Stimulated activated CD8-positive, alpha-beta memory T cell treated with anti-CD3 and anti-CD28 coated beads, Interleukin-4, amount 100 ng/mL, for 24 hours (primary cell): ENCODE data around the gene PCDH9.
A peak's percentile ranks its signal among the peaks of the same experiment; 100 is the strongest.

ENCODE experiments used
- DNase-seq: peaks from one replicate; pipeline ENCODE4 v3.0.0-alpha.2; 2020; ENCODE audit warnings: low read depth

PCDH9 gene

DNA sequence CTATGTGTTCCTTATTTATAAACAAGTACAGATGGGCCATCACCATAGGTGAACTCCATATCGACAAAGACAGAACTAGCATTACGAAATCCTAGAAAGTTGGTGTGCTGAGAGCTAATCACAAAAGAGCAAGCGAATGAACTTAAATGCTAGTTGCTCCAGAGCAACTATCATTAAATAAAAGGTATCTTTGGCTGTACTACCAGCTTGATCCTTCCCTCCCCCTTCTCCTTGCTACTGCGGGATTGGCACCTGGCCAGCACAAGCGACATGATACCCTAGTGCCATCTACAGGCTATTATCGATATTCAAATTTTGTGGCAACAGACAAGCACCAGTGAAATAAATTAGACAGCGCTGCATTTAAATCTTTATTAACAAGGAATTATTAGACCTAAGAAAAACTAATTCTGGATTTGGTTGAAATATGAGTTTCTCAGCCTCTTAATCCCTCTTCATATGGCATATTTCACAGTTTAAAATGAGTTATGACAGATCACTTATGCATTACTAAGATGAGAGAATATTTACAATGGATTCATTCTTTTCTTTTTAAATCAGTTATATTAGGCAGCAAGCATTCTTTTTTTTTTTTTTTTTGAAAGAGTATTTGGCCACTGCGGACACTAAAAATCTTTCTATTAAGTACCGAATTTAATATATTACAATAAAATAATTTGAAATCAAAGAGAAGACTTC lies 5.8 kb downstream of the PCDH9 start:
- peak; percentile 19 for DNase-seq

DNA sequence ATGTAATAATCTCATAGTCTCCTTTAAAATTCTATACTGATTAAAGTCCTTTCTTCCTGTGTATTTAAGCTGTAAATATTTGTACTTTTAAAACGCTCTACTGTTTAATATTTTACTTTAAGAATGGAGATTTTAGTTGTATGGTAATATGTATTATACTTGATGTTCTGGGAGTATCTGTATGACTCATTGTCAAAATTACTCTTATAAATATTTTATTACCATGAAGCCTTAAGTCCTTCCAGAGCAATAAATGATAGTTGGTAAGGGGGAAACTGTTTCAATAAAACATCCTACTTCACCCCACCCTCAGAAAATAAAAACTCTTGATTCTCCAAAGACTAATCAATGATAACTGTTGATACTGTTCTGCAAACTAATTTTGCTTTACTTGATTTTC lies 6.4 kb downstream of the PCDH9 start:
- no peak for DNase-seq

DNA sequence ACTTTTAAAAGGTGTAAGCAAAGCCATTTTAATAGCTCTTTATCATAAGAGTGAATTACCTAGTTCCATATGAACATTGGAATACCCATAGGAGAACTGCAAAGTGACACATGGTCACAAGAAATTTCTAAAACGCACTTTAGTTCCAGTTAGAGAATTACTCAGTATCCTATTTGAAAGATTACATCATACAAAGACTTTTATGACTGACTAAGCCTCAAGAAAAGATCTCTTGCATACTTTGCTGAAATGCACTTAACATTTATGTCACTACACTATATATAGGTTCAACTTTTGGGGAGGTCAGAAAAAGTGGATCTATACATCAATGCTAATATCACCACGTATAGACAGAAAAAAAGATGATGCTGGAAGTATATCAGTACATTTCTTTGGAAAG lies 7.1 kb downstream of the PCDH9 start:
- DNase-seq: no peak

DNA sequence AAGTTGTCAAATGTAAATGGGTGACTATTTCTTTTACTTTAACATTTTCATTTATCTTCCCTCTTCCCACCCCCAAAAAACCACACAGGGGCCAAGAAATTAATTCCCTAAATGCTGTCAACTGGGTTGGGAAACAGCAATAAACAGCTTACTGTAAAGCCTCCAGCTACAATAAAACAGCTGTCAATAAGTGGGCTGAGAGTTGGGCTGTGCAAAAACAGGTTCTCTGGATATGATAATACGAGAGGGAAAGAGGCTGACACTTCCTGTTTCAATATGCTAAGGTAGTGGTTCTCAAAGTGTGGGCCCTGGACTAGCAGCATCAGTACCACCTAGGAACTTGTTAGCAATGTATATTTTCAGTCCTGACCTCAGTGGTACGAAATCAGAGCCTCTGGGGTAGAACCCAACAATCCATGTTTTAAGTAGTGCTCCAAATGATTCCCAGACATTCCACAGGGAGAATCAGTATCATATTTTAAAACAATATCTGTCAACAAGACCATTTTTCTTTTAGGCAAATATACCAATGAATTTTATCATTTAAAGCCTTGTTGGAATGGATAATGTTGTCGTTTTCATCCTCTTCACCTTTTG lies 8.4 kb downstream of the PCDH9 start:
- no peak for DNase-seq

DNA sequence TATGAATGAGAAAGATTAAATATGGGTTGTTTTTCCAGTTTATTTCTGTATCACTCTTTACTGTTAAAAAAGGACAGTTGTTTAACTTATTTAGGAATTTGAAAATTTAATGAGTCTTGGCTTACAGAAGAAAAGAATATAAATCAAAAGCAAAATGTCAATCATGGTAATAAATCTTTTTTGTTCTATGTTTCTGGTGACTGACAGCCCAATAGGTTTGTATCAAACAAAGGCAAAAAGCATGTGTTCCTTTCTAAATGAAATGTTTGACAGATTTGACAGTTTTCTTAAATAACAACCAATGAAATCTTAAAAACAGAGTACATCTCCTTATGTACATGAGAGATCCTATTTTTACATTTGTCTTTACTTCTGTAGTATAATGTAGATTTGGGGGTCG lies 11.0 kb downstream of the PCDH9 start:
- DNase-seq: no peak

DNA sequence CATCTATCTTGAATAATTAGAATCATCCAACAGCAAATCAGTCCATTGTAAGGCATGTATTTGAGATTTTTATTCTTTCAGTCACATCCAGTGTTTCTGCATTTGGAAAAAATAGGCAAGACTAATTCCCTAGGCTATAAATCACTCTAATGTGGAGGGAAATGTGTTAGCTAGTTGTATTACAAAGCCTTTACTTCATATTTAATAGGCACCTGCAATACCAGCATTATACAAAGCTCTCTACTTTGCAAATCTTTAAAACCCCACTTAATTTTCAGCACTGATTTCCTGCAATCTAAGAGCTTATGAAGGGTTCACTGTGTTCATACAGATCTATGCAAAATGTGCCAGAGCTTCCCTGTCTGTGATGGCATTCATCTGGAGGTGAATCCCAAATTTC lies 12.3 kb downstream of the PCDH9 start:
- no peak for DNase-seq

DNA sequence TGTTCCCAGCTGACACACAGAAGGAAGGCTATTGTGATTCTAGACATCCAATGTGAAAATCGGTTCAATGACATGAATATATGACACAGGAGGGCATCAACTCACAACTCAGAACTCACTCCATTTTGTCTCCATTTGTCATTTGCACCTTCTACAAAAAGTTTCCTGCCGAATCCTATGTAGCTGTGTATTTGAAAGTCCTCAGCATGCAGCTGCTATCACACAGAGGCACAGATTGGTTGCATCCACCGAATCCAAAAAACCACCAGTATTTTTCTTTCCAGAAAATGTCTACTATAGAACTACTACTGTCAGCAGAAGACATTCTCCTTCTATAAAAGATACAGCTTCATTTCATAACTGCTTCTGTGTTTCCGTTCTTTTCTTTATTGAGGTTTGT lies 13.3 kb downstream of the PCDH9 start:
- no peak for DNase-seq

DNA sequence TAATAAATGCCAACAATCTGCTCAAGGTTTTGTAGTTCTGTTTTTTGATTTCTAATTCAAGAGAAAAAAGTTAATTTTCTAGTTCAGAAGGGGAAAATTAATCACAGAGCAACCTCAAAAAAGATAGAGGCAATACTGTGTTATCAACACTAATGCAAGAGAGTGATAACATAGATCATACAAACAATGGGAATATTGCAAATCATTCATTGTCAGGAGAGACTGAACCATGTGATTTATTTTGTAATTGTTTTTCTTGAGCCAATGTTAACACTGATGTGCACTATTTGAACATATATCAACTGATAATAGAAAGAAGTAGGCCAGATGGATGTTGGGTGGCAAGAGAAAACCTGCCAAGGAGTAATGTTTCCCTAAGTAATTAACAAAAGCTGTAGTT lies 19.9 kb downstream of the PCDH9 start:
- no peak for DNase-seq

DNA sequence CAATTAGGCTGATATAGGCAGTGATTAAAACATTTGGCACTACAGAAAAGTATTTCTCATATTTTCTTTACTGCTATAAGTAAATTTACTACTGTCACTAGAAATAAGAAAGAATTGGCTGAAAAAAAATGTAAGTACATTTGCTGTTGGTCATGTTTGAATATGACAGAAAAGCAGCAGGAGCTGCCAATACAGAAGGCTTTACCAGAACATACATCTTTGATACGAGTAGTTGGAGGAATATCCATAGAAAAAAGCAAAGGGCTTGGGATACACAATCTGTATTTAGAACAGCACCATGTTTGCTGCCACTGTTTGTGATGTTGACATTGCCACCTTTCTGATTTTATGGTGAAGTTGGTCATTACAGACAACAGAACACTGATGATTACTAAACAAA lies 21.6 kb downstream of the PCDH9 start:
- DNase-seq: no peak

DNA sequence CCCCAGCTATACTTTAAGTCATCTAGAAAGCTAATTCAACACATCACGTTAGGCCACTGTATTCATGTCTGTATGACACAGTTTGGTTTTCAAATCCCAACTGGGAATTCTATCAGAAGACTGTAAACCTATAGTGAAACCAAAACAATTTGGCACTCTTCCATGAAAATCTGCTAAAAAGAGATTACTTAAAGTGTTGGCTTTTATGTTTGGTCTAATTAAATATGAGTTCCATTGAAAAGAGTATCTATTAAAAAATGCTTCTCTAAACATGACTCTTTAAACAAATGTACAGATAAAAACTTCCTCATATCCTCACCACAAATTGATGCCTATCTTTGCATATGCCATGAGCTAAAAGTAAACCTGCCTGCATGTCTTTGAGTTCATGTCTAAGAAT lies 25.4 kb downstream of the PCDH9 start:
- no peak for DNase-seq

DNA sequence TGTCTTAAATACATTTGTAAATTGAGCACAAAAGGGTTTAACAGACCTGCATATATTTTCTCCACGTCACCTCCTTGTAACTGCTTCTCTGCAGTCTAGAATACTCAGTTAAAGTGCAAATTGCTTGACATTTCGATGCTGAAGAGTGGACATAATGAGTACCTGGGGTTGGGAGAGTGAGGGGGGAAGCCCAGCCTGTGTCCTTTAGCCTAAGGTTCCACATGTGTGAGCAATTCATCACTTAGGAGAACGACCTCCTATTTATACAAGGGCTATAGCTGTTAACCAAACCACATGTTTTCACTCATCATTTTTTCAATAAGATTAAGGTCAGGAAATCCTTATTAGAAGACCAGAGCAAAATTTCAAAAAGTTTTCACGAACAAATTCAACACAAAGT lies 29.5 kb downstream of the PCDH9 start:
- DNase-seq: no peak

DNA sequence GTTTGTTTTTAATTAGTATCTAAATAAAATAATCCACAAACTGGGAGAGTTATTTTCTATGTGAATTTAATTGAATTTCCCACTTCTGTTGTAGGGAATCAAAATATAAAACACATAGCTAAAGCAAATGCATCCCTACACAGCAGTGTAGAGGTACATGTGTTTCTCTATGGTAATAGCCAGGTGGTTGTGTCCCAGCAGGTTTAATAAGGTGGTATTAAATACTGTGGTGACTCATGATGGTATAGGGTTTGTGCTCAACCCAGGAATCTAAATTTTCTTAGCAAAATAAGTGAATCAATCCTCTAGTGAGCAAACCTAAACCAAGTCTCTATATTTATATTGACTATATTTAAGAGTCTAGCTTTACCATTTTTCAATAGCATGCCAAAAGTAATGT lies 30.0 kb downstream of the PCDH9 start:
- DNase-seq: no peak

DNA sequence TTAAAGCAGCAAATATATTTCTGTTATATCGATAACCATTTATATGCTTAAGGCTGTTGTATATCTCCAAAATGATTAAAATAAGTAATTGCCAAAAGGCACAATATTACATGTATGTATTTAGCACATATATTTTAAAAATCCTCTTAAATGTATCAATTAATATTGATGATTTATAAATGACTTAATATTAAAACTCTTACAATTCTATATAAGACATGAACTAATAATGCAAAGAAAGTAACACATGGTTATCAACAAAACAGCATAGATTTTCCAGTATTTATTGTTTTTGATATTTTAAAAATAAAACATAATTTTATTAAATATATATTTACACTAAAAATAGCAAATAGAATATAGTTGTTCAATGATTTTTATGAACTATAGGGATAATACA lies 32.4 kb downstream of the PCDH9 start:
- no peak for DNase-seq

DNA sequence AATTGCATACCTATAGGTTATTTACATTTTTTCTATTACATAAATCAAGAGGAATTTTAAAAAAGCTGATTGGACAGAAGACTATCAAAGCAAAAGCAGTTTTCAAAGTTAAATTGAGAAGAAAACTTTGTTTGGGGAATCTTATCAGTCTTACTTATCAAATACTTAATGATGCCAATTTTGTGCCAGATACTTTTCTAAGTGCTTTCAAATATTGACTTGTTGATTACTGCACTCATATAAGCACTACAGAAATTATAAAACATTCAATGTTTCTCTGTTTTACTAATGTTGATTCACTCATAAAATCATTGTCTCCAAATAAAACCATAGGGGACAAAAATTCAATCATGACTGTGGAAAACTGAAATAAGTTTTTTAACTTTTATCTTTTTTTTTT lies 36.2 kb downstream of the PCDH9 start:
- no peak for DNase-seq

DNA sequence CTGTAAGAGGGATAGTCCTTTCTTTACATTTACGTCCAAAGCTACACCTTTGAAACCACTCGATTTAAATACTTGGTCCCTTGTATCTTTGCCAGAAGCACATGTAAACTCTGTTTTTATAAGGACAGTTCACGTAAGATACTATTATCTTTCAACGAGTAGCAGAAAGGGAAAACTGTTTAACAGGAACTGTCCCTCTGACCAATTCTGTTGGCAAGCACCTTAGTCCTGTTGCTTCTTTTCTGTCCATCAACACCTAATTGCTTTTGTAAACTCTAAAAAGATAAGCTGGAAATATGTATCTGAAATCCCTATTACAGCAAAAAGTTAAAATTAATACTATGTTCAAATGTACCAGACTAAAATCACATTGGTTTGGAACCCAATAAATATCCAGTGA lies 37.4 kb downstream of the PCDH9 start:
- DNase-seq: no peak

DNA sequence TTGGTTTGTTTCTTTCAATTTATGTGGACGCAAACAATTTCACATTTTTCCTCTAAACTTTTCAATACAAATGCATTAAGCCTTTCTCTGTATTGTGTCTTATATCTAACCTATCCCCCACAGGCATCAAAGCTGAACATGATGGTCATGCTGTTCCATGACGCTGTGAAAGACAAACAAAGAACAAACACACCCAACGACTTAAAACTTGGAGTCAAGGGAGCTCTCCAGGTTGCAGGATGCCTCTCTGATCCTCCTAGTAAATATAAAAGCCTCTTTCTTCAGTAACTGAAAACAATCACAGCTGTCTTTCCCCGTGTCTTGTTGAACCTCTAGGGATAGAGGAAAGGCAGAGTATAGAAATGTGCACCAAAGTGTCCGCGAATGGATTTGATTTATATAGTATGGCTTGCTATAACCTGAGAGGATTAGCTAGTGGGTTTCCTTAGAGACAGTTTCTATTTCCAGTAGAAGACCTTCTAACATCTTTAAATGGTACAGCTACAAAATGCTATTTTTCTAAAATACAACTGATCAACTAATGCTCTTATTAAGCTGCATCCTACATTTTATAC lies 43.1 kb downstream of the PCDH9 start:
- no peak for DNase-seq

DNA sequence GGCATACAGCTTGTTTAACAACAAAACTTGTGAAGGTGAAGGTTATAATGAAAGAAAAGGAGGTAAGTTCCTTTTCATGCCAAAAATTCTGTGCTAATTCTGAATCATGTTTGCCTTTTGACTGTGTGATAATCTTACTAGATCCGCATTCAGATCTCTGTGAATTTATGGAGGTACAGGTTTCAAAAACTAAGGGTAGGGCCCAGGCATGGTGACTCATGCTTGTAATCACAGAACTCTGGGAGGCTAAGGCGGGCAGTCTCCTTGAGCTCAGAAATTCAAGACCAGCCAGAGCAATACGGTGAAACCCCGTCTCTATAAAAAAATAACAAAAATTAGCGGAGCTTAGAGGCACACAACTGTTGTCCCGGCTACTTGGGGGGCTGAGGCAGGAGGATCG lies 45.9 kb downstream of the PCDH9 start:
- no peak for DNase-seq

DNA sequence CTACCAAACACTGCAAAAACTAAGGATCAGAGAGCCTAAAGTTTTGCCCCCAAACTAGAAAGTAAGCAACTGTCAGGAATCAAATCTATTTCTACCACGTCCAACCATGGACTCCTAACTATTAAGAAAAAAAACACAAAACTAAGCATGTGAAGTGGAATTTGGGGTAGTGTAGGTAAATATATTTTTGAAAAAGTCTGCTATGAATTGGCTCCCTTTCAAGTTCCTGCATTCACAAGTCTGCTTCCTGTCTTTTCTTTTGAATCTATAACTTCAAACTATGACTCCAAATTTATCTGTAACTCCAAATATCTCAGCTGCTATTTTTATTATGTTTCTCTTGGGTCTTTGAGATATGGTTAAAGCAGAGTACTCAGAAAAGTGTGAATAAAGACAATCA lies 47.0 kb downstream of the PCDH9 start:
- DNase-seq: no peak

DNA sequence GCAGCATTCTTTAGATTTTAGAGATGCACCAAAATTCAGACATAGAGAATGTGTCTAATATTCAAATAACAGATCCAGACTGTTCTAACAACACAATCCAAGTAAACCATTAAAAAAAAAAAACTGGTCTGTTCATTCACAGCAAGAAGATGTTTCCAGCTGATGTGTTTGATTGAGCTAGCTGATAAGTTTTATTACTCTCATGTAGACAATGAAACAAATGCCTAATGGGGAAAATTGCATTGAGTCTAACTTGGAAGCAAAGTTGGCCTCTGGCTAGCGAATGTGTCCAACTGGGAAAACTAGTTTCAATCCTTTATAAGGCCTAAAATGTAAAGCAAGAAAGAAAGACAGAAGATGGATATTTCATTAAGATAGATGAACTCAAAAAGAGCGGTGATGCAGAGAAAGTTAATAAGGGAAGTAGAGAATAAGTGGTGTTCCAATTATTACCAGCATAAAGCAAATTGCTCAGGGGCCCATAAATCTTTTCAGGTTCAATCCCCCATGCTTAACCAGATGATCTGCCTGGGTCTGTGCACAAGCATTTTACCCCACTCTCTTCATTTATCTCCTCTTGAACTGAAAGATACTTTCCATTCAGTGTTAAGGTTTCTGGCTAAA lies 54.2 kb downstream of the PCDH9 start:
- DNase-seq: no peak

DNA sequence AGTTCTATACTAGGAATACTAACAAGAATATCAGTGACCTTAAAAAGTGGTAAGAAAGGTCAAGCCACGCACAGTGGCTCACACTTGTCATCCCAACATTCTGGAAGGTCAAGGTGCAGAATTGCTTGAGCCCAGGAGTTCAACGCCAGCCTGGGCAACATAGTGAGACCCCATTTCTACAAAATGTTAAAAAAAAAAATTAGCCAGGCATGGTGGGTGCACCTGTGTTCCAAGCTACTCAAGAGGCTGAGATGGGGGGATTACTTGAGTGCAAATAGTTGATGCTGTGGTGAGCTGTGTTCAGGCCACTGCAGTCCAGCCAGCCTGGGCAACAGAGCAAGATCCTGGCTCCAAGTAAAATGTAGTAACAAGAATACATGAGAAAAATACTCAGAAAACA lies 61.8 kb downstream of the PCDH9 start:
- no peak for DNase-seq

DNA sequence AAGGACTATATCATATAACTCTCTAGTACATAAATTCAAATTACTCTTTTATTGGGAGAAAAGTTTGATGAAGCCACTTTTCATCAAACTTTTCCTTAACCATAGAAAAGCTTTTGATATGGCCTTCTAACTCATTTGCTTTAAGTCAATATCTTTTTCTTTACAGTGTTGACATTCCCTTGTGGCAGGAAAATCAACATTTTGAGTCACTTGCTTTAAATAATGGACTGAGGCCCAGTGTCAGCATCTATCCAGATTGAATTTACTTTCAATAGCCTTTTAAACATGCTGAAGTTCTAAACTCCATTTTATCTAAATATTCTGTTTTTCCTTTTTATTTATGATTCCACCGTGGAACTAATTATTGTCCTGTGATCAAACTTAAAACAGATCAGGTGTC lies 62.7 kb downstream of the PCDH9 start:
- no peak for DNase-seq

DNA sequence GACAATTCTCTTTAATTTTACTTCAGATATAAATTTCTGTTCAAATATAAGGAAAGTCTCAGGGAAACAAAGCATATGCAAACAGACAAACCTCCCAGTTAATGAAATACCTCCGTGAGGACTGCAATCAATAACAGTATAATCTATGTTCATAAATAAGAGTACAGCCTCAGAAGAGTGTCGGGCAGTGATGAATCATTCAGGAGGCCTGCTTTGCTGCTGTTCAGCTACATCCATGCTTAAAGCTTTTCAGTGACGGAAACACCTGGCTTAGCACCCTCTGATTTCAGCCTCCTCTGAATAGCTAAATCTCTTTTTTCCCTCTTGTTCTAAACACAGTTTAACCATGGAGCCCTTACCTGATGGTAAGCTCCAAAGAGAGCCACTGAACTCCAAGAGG lies 69.0 kb downstream of the PCDH9 start:
- DNase-seq: no peak

DNA sequence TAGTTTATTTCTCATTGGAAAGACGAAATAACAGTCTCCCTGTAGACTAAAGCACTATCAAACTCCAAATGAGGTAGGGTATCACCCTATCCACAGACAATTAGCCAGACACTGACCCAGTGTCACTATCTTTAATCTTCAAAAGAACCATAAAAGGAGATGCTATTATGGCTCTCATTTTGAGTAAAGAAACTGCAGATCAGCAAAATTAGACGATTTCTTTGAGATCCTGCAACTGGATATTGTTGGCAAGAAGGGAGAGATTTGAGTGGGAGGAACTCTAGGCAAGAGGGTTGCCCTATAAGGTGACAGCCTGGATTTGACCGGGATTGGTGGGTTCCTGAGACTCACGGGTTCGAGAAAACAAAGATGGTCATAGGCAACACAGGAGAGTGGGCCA lies 71.2 kb downstream of the PCDH9 start:
- DNase-seq: no peak

DNA sequence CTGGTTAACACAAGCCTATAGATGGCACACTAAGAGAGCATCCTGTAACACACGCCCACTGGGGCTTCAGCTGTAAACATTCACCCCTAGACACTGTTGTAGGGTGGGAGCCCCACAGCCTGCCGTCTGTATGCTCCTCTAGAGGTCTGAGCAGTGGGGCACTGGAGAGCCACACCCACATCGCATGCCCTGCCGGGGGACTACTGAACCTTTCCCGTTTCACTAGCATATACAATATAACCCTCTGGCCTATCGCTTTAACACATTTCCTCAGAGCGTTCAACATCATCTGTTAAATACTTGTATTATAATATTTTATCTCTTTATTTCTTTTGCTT lies 73.4 kb downstream of the PCDH9 start:
- DNase-seq: no peak
